PFSK-1 (cell line): ENCODE data around the gene KAZALD1.
A peak's percentile ranks its signal among the peaks of the same experiment; 100 is the strongest.

Source experiments
- POLR2AphosphoS5 ChIP-seq: IDR thresholded peaks from 2 replicates; pipeline ENCODE4 v1.6.1; 2012; ENCODE audit warnings: low read depth, mild to moderate bottlenecking, control low read depth, low read length, moderate library complexity
- SIN3A ChIP-seq: IDR thresholded peaks from 2 replicates; pipeline ENCODE4 v1.6.1; 2012; ENCODE audit warnings: mild to moderate bottlenecking, low read length, moderate library complexity, borderline replicate concordance; ENCODE audit not compliant: insufficient read depth
- TAF1 ChIP-seq: IDR thresholded peaks from 2 replicates; pipeline ENCODE4 v1.6.1; 2012; ENCODE audit warnings: low read length, control low read depth, borderline replicate concordance; ENCODE audit not compliant: insufficient read depth
- TF ChIP-seq, protein P1 (sequence below), 2 experiments: IDR thresholded peaks; 2 replicates each; pipeline versions ENCODE4 v1.6.1 to v1.8.0; 2011 to 2012; ENCODE audit warnings: low read depth in 2 of 2, low read length in 2 of 2, control low read depth in 1 of 2, inconsistent platforms in 1 of 2, mild to moderate bottlenecking in 1 of 2, moderate library complexity in 1 of 2; ENCODE audit not compliant: insufficient read depth in 1 of 2

DNA sequence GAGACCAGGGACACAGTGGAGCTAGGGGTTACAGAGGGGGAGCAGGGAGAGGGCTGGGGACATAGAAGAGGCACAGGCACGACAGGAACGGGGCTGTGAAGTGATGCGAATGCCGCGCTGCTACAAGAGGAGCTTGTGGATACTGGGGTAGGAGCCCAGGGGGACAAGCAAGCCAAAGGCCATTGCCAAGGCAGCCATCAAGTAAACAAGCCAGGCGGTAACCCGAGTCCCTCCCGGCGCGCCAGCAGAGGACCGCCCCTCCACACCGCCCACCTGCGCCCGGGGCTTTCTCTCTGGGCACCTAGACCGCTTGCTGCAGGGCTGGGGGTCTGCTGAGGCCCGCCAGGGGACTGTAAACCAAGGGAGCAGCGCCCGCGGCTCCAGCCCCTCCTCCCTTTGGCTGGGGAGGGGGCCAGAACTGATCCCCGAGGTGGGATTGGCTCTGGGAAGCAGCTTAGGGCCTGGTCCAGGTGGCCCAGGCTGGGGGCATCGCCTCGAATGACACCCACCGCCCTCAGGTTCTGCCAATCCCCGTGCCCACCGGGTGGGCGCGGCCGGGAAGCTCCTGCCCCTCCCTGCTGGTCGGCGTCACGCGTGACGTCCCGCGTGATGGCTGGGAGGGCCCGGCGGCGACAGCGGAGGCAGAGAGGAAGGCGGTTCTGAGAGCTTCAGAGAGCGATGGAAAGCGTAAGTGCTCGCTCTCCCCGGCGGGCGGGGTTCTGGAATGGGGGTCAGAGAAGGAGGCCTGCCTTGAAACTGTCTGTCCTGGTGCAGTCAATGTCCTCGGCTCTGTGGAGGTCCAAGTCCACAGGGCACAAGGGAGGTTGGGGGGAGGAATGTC lies 29.8 kb upstream of the KAZALD1 start:
- TF ChIP-seq, protein P1, sequence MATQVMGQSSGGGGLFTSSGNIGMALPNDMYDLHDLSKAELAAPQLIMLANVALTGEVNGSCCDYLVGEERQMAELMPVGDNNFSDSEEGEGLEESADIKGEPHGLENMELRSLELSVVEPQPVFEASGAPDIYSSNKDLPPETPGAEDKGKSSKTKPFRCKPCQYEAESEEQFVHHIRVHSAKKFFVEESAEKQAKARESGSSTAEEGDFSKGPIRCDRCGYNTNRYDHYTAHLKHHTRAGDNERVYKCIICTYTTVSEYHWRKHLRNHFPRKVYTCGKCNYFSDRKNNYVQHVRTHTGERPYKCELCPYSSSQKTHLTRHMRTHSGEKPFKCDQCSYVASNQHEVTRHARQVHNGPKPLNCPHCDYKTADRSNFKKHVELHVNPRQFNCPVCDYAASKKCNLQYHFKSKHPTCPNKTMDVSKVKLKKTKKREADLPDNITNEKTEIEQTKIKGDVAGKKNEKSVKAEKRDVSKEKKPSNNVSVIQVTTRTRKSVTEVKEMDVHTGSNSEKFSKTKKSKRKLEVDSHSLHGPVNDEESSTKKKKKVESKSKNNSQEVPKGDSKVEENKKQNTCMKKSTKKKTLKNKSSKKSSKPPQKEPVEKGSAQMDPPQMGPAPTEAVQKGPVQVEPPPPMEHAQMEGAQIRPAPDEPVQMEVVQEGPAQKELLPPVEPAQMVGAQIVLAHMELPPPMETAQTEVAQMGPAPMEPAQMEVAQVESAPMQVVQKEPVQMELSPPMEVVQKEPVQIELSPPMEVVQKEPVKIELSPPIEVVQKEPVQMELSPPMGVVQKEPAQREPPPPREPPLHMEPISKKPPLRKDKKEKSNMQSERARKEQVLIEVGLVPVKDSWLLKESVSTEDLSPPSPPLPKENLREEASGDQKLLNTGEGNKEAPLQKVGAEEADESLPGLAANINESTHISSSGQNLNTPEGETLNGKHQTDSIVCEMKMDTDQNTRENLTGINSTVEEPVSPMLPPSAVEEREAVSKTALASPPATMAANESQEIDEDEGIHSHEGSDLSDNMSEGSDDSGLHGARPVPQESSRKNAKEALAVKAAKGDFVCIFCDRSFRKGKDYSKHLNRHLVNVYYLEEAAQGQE (IDR thresholded peaks at IDR 0.05; ENCODE audit: insufficient read depth in 1 of 2, low read depth in 2 of 2, low read length in 2 of 2) = no peak
- TF ChIP-seq TAF1 (no peak), POLR2AphosphoS5 (no peak; the same call in 1 of the 2 replicates), SIN3A (0 out of 2 replicates have a peak, but pooled peaks have one; percentile 32)
